HepG2 (cell line): ENCODE results near the gene FOXL3. TPM values are rescaled to one million over a fixed set of nuclear protein-coding genes. Genes with fewer than 3 reads are reported as not detected.

Experiments used
- ATF2 ChIP-seq: sonication (generic); formaldehyde crosslinking; IDR thresholded peaks from 2 replicates; pipeline ENCODE4 v1.4.0; 2020; ENCODE audit warnings: missing genetic modification reagents
- ELK4 ChIP-seq: sonication (generic); formaldehyde crosslinking; IDR thresholded peaks from 2 replicates; pipeline ENCODE4 v1.9.0; 2021; ENCODE audit warnings: missing genetic modification reagents, borderline replicate concordance
- NKX3-1 ChIP-seq: sonication (generic); formaldehyde crosslinking; IDR thresholded peaks from 2 replicates; pipeline ENCODE4 v1.5.0; 2020; ENCODE audit warnings: missing genetic modification reagents
- SOX13 ChIP-seq, 3 experiments: fragments of 450-650 bp in 1 of 3; sonication (generic) in 1 of 3; formaldehyde crosslinking in 1 of 3; IDR thresholded peaks in 2 of 3; conservative IDR thresholded peaks in 1 of 3; 2 replicates each; pipeline versions ENCODE4 v1.5.0 to v1.6.1; 2016 to 2020; ENCODE audit warnings: antibody characterized with exemption in 1 of 3, mild to moderate bottlenecking in 1 of 3, missing compliant biosample characterization in 1 of 3, missing genetic modification reagents in 1 of 3, moderate library complexity in 1 of 3
- THRA ChIP-seq: sonication (generic); formaldehyde crosslinking; IDR thresholded peaks from 2 replicates; pipeline ENCODE4 v1.4.0; 2020; ENCODE audit warnings: missing genetic modification reagents, borderline replicate concordance
- ZIK1 ChIP-seq: sonication (generic); formaldehyde crosslinking; IDR thresholded peaks from 2 replicates; pipeline ENCODE4 v1.5.0; 2020; ENCODE audit warnings: mild to moderate bottlenecking, low read depth, missing genetic modification reagents, borderline replicate concordance
- ZMYM4 ChIP-seq: sonication (generic); formaldehyde crosslinking; IDR thresholded peaks from 2 replicates; pipeline ENCODE4 v1.8.1; 2023; ENCODE audit warnings: mild to moderate bottlenecking, missing genetic modification reagents
- ZNF749 ChIP-seq: sonication (generic); formaldehyde crosslinking; IDR thresholded peaks from 2 replicates; pipeline ENCODE4 v1.8.0; 2022; ENCODE audit warnings: mild to moderate bottlenecking, missing genetic modification reagents, moderate library complexity, borderline replicate concordance
- polyA plus RNA-seq, 8 experiments: library from polyadenylated mRNA; depleted of rRNA in 3 of 8; stranded (reverse) in 7 of 8; unstranded in 1 of 8; fragments of >200 nt; fragmentation: Illumina TruSeq in 4 of 8; extraction: Trizol in 4 of 8; gene quantifications; 2 replicates each; pipeline versions ENCODE4 v1.2.1 to v1.2.3, GENCODE V29; 2011 to 2016; ENCODE audit warnings: low read depth in 4 of 8, missing spikeins in 1 of 8, mixed read lengths in 1 of 8; ENCODE audit not compliant: insufficient read depth in 1 of 8
- total RNA-seq, 5 experiments: library from RNA; depleted of rRNA; stranded (reverse); fragments of >200 nt; fragmentation: Illumina TruSeq; extraction: Trizol; gene quantifications; 2 replicates each; pipeline ENCODE4 v1.2.3, GENCODE V29; 2016; ENCODE audit warnings: low read depth in 1 of 5
- TF ChIP-seq, protein P1 (sequence below): sonication (generic); formaldehyde crosslinking; IDR thresholded peaks from 2 replicates; pipeline ENCODE4 v1.4.0; 2020; ENCODE audit warnings: missing genetic modification reagents
- TF ChIP-seq, protein P2 (sequence below): sonication (generic); formaldehyde crosslinking; IDR thresholded peaks from 2 replicates; pipeline ENCODE4 v1.4.0; 2020; ENCODE audit warnings: missing genetic modification reagents

Gene FOXL3
- total and polyA plus RNA-seq, 2 of the 13 experiments (the other 11 are each of a cell fraction or from before 2014, with no cell fraction given) = not detected

DNA sequence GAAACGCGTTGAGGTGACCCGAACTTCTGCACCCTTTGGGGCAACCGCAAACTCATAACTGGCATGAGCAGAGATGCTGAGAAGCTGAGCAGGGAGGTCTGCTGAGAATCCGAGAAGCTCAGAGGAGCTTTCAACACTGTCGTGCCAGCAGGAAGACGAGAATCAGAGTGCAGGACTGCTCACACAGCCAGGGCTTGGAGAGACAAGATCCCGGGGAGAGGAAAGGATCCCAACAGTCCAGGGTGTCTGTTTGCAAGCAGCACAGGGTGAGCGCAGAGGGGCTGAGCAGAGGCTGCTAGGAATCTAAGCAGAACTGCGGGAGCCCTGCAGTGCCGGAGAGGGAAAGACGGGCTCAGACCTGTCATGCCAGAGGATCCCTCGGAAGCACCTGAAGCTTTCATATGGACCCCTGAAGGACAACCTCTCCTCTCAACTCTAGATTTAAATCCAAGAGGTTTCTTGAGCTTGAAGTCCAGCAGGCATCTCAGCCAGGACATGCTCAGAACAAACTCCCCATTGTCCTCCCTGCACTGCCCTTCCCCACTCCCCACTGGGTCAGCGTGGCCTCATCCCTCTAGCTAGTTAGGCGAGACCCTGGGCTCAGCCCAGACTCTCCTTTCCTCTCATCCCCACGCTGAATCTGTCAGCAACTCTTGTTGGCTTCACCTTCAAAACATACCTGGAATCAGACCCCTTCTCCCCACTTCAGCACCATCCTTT is 40.7 kb downstream of the FOXL3 start (continued):
- TF ChIP-seq, protein P1, sequence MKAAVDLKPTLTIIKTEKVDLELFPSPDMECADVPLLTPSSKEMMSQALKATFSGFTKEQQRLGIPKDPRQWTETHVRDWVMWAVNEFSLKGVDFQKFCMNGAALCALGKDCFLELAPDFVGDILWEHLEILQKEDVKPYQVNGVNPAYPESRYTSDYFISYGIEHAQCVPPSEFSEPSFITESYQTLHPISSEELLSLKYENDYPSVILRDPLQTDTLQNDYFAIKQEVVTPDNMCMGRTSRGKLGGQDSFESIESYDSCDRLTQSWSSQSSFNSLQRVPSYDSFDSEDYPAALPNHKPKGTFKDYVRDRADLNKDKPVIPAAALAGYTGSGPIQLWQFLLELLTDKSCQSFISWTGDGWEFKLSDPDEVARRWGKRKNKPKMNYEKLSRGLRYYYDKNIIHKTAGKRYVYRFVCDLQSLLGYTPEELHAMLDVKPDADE (CRISPR knock-in tag) = no peak
- no peak for TF ChIP-seq ELK4
- no peak for TF ChIP-seq NKX3-1 (CRISPR knock-in tag)
- TF ChIP-seq, protein P2, sequence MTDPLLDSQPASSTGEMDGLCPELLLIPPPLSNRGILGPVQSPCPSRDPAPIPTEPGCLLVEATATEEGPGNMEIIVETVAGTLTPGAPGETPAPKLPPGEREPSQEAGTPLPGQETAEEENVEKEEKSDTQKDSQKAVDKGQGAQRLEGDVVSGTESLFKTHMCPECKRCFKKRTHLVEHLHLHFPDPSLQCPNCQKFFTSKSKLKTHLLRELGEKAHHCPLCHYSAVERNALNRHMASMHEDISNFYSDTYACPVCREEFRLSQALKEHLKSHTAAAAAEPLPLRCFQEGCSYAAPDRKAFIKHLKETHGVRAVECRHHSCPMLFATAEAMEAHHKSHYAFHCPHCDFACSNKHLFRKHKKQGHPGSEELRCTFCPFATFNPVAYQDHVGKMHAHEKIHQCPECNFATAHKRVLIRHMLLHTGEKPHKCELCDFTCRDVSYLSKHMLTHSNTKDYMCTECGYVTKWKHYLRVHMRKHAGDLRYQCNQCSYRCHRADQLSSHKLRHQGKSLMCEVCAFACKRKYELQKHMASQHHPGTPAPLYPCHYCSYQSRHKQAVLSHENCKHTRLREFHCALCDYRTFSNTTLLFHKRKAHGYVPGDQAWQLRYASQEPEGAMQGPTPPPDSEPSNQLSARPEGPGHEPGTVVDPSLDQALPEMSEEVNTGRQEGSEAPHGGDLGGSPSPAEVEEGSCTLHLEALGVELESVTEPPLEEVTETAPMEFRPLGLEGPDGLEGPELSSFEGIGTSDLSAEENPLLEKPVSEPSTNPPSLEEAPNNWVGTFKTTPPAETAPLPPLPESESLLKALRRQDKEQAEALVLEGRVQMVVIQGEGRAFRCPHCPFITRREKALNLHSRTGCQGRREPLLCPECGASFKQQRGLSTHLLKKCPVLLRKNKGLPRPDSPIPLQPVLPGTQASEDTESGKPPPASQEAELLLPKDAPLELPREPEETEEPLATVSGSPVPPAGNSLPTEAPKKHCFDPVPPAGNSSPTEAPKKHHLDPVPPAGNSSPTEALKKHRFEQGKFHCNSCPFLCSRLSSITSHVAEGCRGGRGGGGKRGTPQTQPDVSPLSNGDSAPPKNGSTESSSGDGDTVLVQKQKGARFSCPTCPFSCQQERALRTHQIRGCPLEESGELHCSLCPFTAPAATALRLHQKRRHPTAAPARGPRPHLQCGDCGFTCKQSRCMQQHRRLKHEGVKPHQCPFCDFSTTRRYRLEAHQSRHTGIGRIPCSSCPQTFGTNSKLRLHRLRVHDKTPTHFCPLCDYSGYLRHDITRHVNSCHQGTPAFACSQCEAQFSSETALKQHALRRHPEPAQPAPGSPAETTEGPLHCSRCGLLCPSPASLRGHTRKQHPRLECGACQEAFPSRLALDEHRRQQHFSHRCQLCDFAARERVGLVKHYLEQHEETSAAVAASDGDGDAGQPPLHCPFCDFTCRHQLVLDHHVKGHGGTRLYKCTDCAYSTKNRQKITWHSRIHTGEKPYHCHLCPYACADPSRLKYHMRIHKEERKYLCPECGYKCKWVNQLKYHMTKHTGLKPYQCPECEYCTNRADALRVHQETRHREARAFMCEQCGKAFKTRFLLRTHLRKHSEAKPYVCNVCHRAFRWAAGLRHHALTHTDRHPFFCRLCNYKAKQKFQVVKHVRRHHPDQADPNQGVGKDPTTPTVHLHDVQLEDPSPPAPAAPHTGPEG = no peak
- TF ChIP-seq THRA (CRISPR knock-in tag) = no peak
- no peak for TF ChIP-seq ATF2 (CRISPR knock-in tag)
- TF ChIP-seq ZMYM4 (CRISPR knock-in tag) = no peak
- no peak for TF ChIP-seq ZNF749 (CRISPR knock-in tag)
- no peak for TF ChIP-seq ZIK1 (CRISPR knock-in tag)
- no peak for TF ChIP-seq SOX13 (IDR thresholded peaks at IDR 0.05)
- TF ChIP-seq SOX13 (CRISPR knock-in tag; conservative IDR thresholded peaks at IDR 0.05 in 1 of 2, IDR thresholded peaks at IDR 0.05 in 1 of 2) = no peak
